D721Med (cell line): Measurements from ENCODE around the gene MYBPC3.
"Not testable (repeated sequence)": the region's sequence is repeated elsewhere in the genome, so short reads cannot be mapped to it uniquely, and the experiment has no call there.

Experiments
- DNase-seq: peaks from one replicate; pipeline ENCODE4 v3.0.0; 2011; ENCODE audit warnings: low spot score; ENCODE audit not compliant: insufficient read length
- FAIRE-seq: peaks from 2 replicates; lab custom pipeline; 2011; peaks lifted over from hg19 to GRCh38; lab: Jason Lieb, UNC
- CTCF ChIP-seq: IDR thresholded peaks from 2 replicates; pipeline ENCODE4 v1.5.1; 2012; ENCODE audit warnings: mild to moderate bottlenecking, control low read depth; ENCODE audit not compliant: insufficient read depth; ENCODE audit errors: missing control alignments

MYBPC3 gene

GRCh38 chr11:47335733-47336132 lies 16.8 kb downstream of the MYBPC3 start:
- no peak for TF ChIP-seq CTCF
- FAIRE-seq: no peak
- no peak for DNase-seq

GRCh38 chr11:47334699-47335411 lies 17.6 kb downstream of the MYBPC3 start:
- DNase-seq, FAIRE-seq: not testable (repeated sequence)

GRCh38 chr11:47333886-47334443 lies 18.5 kb downstream of the MYBPC3 start:
- DNase-seq (no peak), FAIRE-seq (no peak)
- no peak for TF ChIP-seq CTCF

- FAIRE-seq (no peak), DNase-seq (no peak)
- no peak for TF ChIP-seq CTCF
Observed at GRCh38 chr11:47333526-47333845, 19.0 kb downstream of the MYBPC3 start.

- DNase-seq (no peak), FAIRE-seq (no peak)
- TF ChIP-seq CTCF: no peak
Observed at GRCh38 chr11:47332791-47333525, 19.5 kb downstream of the MYBPC3 start.

- FAIRE-seq (no peak), DNase-seq (no peak)
- TF ChIP-seq CTCF: no peak
Observed at GRCh38 chr11:47332303-47332711, 20.2 kb downstream of the MYBPC3 start.

GRCh38 chr11:47331454-47332302 lies 20.8 kb downstream of the MYBPC3 start:
- no peak for TF ChIP-seq CTCF
- DNase-seq: no peak
- no peak for FAIRE-seq
